Right lobe of liver (tissue), 6 donors: ENCODE results near the gene NIPAL3. TPM values are rescaled to one million over a fixed set of nuclear protein-coding genes. Genes with fewer than 3 reads are reported as not detected.

Source experiments
- ATAC-seq, 4 donors: fragments of 200-7000 bp; cut with Tn5 transposase; one replicate each; pipeline ENCODE4 v1.9.1; 2020; ENCODE audit warnings: mild to moderate bottlenecking in 4 of 4, moderate library complexity in 4 of 4
- DNase-seq, 3 donors: peaks; one replicate each; pipeline ENCODE4 v3.0.0-alpha.2; 2020
- H3K27ac ChIP-seq, 3 donors: fragments of 200-600 bp; one replicate each; pipeline ENCODE4 v1.8.0; 2022
- H3K27me3 ChIP-seq, 2 donors: fragments of 200-600 bp; one replicate each; pipeline ENCODE4 v1.8.0; 2022
- H3K36me3 ChIP-seq, 4 donors: fragments of 200-600 bp; sonication (generic) in 1 of 4; one replicate each; pipeline versions ENCODE4 v1.5.1 to v1.8.0; 2017 to 2022; ENCODE audit warnings: control low read depth in 1 of 4
- H3K4me1 ChIP-seq, 4 donors: fragments of 200-600 bp; sonication (generic) in 1 of 4; one replicate each; pipeline versions ENCODE4 v1.5.1 to v1.8.0; 2017 to 2022; ENCODE audit warnings: control low read depth in 1 of 4
- H3K4me3 ChIP-seq, 3 donors: fragments of 200-600 bp; one replicate each; pipeline ENCODE4 v1.8.0; 2022
- H3K9me3 ChIP-seq, 4 donors: fragments of 200-600 bp; sonication (generic) in 1 of 4; one replicate each; pipeline versions ENCODE4 v1.5.1 to v1.8.0; 2017 to 2022; ENCODE audit warnings: control low read depth in 1 of 4
- POLR2A ChIP-seq: fragments of 450-650 bp; IDR thresholded peaks from one replicate; pipeline ENCODE4 v1.6.1; 2017; ENCODE audit warnings: antibody characterized with exemption, mild to moderate bottlenecking
- WGBS: methylation state at CpG from one replicate; pipeline ENCODE4 v1.1.6; 2018; ENCODE audit warnings: low coverage, low lambda C conversion rate; ENCODE audit not compliant: insufficient coverage; ENCODE audit errors: missing lambda C conversion rate; 5-methylcytosine and 5-hydroxymethylcytosine counted together
- intact Hi-C, 2 donors: fragments of 100-400 bp; cut with DNase I; formaldehyde crosslinking; loops; one replicate each; pipeline versions ENCODE4 v1.11.2 to v1.14.1; 2022
- total RNA-seq, 6 experiments: library from RNA; depleted of rRNA in 2 of 6; stranded (reverse); fragments of >200 nt in 2 of 6; fragmentation: NEBNext Ultra II Directional in 3 of 6; extraction: Animal tissue kit (Norgen Biotek cat#: 25700) in 3 of 6; gene quantifications; one replicate each; pipeline versions ENCODE4 v1.1.0 to v1.2.4, GENCODE V29; 2016 to 2023
- TF ChIP-seq, protein P1 (sequence below), 4 donors: fragments of 200-600 bp in 3 of 4; fragments of 450-650 bp in 1 of 4; IDR thresholded peaks; one replicate each; pipeline versions ENCODE4 v1.5.1 to v1.8.0; 2016 to 2022; ENCODE audit warnings: antibody characterized with exemption in 4 of 4, mild to moderate bottlenecking in 2 of 4
- donor health status: DM: no; HTN: yes; CAD: no.
- donor health status: DM: no; HTN: no; CAD: no.
- donor health status: DM: no; HTN: no; CAD: no.
- donor health status: DM: no; HTN: yes; CAD: no.
- donor health status: DM: no; HTN: yes; CAD: no.

Gene NIPAL3
- total RNA-seq, 6 experiments from 2014 or later = 3.4 to 9.2 (median 6.0) TPM

DNA sequence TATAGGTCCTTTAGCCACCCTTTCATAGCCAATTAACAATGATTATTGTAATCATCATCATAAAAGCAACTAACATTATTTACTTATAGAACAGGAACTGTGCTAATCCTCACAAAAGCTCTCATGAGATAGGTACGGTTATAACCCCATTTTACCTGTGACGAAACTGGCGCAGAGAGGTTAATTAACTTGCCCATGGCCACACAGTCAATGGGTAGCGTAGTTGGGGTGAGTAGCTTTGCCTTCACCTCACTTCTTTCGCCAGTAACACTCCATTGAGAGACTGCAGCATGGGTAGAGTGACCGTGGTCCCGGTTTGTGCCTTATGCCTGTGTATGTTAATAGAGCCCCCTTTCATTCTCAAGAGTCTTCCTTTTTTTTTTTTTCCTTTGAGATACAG, 10.3 kb downstream of the NIPAL3 start:
- TF ChIP-seq POLR2A = no peak
- TF ChIP-seq, protein P1, sequence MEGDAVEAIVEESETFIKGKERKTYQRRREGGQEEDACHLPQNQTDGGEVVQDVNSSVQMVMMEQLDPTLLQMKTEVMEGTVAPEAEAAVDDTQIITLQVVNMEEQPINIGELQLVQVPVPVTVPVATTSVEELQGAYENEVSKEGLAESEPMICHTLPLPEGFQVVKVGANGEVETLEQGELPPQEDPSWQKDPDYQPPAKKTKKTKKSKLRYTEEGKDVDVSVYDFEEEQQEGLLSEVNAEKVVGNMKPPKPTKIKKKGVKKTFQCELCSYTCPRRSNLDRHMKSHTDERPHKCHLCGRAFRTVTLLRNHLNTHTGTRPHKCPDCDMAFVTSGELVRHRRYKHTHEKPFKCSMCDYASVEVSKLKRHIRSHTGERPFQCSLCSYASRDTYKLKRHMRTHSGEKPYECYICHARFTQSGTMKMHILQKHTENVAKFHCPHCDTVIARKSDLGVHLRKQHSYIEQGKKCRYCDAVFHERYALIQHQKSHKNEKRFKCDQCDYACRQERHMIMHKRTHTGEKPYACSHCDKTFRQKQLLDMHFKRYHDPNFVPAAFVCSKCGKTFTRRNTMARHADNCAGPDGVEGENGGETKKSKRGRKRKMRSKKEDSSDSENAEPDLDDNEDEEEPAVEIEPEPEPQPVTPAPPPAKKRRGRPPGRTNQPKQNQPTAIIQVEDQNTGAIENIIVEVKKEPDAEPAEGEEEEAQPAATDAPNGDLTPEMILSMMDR (IDR thresholded peaks at IDR 0.05) = no peak
- intact Hi-C loops = no loop called here
- 82% methylated on average over 7 of the region's 7 CpGs for WGBS

DNA sequence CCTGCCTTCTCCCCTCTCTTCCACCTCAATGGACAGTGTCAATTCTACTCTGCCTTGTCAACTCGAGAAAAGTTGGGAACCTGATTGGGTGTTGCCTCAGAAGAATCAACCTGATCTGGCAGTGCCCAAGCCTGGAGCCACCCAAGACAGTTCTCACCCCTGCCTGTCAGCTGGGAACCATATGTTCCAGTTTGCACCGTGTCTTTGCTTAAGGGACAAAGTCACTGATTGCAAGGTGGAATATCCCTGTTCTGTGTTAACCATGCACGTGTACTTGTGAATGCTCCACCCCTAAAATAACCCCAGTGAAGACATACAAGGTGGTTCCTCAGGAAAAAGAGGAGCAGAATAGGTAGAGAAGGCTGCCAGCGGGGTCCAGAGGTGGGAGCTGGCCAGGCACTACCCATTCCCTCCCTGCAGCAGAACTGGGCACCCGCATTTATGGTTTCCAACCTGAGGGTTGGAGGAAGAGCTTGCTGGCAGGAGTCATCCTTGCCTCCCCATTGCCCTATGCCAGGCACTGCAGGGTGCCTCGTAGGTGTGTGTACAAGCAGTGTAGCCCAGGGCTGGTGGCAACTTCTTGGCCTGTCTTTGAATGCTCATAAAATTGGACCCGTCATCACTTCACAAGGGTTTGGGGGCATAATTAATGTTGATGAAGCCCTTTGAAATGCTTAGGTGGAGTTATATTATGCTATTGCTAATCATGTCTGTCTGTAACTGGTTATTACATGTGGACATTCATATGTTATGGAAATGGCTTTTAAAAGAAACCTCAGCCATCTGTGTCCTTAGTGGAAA, 11.3 kb downstream of the NIPAL3 start:
- Histone ChIP-seq H3K27ac (no peak overlapping the region), H3K27me3 (no peaks in the 10 kb centered on the region), H3K9me3 (no peaks in the 10 kb centered on the region), H3K36me3 (peaks cover 0 to under 1% (median 0%) of the 10 kb centered on the region in 4 donors), H3K4me3 (no peak overlapping the region), H3K4me1 (no peaks in the 10 kb centered on the region)
- DNase-seq (no peak), ATAC-seq (no peak)
- intact Hi-C loops = no loop called here
- WGBS = 89% methylated on average over 3 of the region's 7 CpGs
- TF ChIP-seq POLR2A = no peak
- TF ChIP-seq, protein P1 (IDR thresholded peaks at IDR 0.05) = no peak

More for the DNA sequence above, 10.3 kb downstream of the NIPAL3 start:
- no peak for ATAC-seq
- no peaks in the 10 kb centered on the region for H3K27me3 ChIP-seq
- DNase-seq = no peak
- H3K4me3 ChIP-seq = no peak overlapping the region
- no peaks in the 10 kb centered on the region for H3K9me3 ChIP-seq
- H3K4me1 ChIP-seq = no peaks in the 10 kb centered on the region
- no peak overlapping the region for H3K27ac ChIP-seq
- H3K36me3 ChIP-seq = peaks cover 0 to 11% (median 0%) of the 10 kb centered on the region in 4 donors

DNA sequence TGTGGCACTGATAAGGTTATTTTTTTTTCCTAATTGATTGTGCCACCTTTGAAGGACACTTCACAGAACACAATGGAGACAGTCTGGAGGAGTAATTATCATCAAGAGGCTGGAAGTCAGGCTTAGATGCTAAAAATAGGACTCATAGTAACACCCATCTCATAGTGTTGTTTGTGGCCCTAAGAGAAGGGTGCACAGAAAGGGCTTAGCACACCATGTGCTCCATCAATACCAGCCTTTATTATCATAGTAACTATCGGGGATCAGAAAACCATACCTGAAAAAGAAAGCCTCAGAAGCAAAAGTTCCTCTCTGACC, 11.9 kb downstream of the NIPAL3 start:
- H3K4me3 ChIP-seq = no peak overlapping the region
- no peaks in the 10 kb centered on the region for H3K9me3 ChIP-seq
- no peak overlapping the region for H3K27ac ChIP-seq
- no peak for TF ChIP-seq POLR2A
- TF ChIP-seq, protein P1 (IDR thresholded peaks at IDR 0.05) = no peak
- ATAC-seq (no peak), DNase-seq (no peak)
- intact Hi-C loops = no loop called here
- no peaks in the 10 kb centered on the region for H3K36me3 ChIP-seq
- WGBS = 100% methylated on average over 1 of the region's 1 CpG
- H3K27me3 ChIP-seq = no peaks in the 10 kb centered on the region
- H3K4me1 ChIP-seq = no peaks in the 10 kb centered on the region

DNA sequence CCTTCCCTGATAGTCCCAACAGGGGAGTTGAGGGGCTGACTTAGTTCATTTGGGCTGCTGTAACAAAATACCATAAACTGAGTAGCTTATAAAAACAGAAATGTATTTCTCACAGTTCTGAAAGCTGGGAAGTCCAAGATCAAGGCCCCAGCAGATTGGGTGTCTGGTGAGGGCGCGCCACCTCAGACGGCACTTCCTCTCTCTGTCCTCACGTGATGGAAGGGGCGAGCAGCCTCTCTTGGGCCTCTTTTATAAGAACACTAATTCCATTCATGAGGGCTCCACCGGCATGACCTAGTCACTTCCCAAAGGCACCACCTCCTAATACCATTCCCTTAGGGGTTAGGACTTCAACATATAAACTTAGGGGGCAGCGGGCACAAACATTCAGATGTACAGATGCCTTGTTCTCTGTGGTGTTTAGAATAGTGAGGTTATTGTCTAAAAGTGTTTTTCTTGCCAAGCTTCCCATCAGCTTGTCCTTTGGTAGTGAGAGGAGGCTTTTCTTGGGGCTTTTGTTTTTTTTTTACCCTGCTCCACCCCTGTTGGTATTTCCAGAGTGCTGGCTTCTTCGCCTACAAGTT, 20.3 kb downstream of the NIPAL3 start:
- TF ChIP-seq, protein P1 (IDR thresholded peaks at IDR 0.05) = no peak
- no peak for TF ChIP-seq POLR2A
- no peak overlapping the region for H3K4me3 ChIP-seq
- no peaks in the 10 kb centered on the region for H3K27me3 ChIP-seq
- no peak overlapping the region for H3K27ac ChIP-seq
- H3K36me3 ChIP-seq = no peaks in the 10 kb centered on the region
- ATAC-seq (no peak), DNase-seq (no peak)
- H3K9me3 ChIP-seq = no peaks in the 10 kb centered on the region
- 100% methylated on average over 2 of the region's 8 CpGs for WGBS
- H3K4me1 ChIP-seq = no peaks in the 10 kb centered on the region
- intact Hi-C loops = no loop called here
